NB4 (cell line): Measurements from ENCODE around the gene SLC17A7.

Experiments used
- DNase-seq: peaks from one replicate; pipeline ENCODE4 v3.0.0; 2010; ENCODE audit warnings: low read depth
- H3K4me3 ChIP-seq: one replicate; pipeline ENCODE4 v1.5.1; 2011; ENCODE audit warnings: mild to moderate bottlenecking, low read depth, low read length, moderate library complexity
- MYC ChIP-seq: IDR thresholded peaks from 2 replicates; pipeline ENCODE4 v1.6.1; 2011; ENCODE audit warnings: low read depth, low read length
- POLR2A ChIP-seq: IDR thresholded peaks from 2 replicates; pipeline ENCODE4 v1.6.1; 2011; ENCODE audit warnings: mild to moderate bottlenecking; ENCODE audit not compliant: insufficient read length; ENCODE audit errors: extremely low read depth
- TF ChIP-seq, protein P1 (sequence below): IDR thresholded peaks from one replicate; pipeline ENCODE4 v1.5.1; 2012; ENCODE audit warnings: low read depth, low read length
- TF ChIP-seq, protein P2 (sequence below): IDR thresholded peaks from 2 replicates; pipeline ENCODE4 v1.6.1; 2011; ENCODE audit warnings: low read depth, low read length

The SLC17A7 gene

DNA sequence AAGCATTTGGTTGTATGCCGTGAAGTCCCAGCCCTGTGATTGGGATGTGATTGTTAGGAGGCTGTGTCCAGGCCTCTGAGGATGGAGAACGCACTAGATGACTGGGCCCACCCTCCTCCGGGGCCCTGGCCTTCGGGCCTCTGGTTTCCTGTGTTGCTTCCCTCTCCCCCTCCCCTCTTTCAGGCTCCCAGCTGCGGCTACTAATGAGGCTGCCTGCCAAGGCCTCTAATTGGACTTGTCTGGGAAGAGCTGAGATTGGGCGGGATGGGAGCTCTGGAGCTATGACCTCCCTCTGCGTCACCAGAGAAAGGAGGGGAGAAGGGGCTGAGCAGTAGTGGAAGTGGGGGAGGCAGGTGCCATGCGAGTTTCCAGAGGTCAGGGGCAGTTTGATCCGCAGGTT, 28.0 kb downstream of the SLC17A7 start:
- TF ChIP-seq, protein P1, sequence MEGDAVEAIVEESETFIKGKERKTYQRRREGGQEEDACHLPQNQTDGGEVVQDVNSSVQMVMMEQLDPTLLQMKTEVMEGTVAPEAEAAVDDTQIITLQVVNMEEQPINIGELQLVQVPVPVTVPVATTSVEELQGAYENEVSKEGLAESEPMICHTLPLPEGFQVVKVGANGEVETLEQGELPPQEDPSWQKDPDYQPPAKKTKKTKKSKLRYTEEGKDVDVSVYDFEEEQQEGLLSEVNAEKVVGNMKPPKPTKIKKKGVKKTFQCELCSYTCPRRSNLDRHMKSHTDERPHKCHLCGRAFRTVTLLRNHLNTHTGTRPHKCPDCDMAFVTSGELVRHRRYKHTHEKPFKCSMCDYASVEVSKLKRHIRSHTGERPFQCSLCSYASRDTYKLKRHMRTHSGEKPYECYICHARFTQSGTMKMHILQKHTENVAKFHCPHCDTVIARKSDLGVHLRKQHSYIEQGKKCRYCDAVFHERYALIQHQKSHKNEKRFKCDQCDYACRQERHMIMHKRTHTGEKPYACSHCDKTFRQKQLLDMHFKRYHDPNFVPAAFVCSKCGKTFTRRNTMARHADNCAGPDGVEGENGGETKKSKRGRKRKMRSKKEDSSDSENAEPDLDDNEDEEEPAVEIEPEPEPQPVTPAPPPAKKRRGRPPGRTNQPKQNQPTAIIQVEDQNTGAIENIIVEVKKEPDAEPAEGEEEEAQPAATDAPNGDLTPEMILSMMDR: no peak
- TF ChIP-seq POLR2A: no peak
- TF ChIP-seq, protein P2, sequence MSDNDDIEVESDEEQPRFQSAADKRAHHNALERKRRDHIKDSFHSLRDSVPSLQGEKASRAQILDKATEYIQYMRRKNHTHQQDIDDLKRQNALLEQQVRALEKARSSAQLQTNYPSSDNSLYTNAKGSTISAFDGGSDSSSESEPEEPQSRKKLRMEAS: no peak
- no peak for TF ChIP-seq MYC
- H3K4me3 ChIP-seq: no peak overlapping the region
- peak; percentile 44 for DNase-seq

DNA sequence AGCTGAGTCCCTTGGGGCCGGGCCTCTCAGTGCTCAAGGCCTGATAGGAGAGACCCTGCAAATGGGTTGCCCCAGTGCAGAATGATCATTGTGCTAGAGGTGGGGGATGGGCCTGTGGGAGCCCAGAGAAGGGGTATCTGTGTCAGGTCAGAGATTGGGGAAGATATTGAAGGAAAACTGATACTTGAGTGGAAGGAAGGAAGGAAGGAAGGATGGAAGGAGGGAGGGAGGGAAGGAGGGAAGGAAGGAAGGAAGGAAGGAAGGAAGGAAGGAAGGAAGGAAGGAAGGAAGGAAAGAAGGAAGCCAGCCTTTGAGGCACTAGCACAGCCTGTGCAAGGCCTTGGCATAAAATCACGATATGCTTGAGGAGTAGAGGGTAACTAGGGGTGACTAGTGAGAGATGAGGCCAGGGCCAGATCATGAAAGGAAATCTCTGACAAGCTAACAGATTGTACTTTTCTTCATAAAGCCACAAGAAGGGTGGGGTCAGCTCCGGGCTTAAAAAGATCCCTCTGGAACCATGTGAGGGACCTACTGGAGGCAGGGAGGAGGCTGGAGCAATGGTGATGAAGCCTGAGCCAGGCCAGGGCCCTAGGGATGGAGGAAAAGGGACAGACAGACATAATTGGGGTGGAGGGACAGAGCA, 29.5 kb downstream of the SLC17A7 start:
- no peak overlapping the region for H3K4me3 ChIP-seq
- no peak for DNase-seq
- TF ChIP-seq POLR2A: no peak
- no peak for TF ChIP-seq MYC
- TF ChIP-seq, protein P1: no peak
- TF ChIP-seq, protein P2: no peak

DNA sequence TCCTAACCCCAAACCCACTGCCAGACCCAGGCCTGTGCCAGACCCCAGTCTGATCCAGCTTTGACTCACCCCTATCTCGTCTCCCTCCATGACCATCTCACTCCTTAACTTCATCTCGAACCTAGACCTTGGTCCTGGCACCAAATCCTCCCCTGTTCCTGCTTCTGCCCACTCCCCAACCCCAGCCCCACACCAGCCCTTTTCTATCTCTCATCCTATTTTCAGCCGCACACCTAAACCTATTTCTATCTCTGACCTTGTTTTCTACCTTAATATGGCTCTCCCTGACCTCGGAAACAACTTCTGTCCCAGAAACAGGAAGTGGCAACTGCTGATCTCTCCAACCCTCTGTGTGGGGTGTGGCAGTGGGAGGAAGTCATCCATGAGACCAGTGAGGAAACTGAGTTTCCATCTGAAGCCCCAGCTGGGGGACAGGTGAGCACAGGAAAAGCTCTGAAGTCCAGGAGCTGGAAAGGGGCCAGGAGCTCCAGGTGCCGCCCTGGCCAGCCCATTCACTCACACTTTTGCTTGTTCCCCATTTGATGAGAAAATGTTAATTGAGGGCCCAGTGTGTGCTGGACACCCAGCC, 31.8 kb downstream of the SLC17A7 start:
- peak; percentile 75 for DNase-seq
- H3K4me3 ChIP-seq: no peak overlapping the region
- TF ChIP-seq, protein P2: 0 out of 2 replicates have a peak, but pooled peaks have one; percentile 21
- no peak for TF ChIP-seq MYC

DNA sequence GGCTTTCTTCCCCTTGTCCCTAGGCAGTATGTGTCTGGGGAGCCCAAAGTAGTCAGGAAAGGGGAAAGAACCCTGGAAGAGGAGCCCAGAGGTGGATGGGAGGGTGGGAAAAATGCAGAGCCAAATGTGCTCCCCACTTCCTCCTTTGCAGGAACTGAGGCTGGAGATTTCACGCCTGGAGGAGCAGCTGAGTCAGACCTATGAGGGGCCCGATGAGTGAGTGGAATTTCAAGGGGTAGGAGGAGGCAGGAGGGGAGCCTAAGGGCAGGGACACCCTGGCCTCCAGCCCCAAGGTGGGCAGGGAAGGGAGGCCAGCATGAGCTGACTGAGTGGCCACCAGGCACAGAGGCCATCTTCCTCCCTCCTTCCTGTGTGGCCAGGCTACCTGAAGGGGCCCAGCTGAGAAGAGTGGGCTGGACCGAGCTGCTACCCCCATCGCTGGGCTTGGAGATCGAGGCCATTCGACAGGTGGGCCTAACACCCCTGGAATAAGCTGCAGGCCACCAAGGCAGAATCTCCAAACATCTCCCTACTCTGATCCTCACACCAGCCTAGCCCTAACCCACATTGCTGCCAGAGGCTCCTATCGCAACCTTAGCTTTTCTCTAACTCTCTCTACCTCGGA, 32.4 kb downstream of the SLC17A7 start:
- TF ChIP-seq, protein P1: no peak
- TF ChIP-seq MYC (no peak), POLR2A (no peak)
- TF ChIP-seq, protein P2: no peak
- peak; percentile 66 for DNase-seq
- no peak overlapping the region for H3K4me3 ChIP-seq

DNA sequence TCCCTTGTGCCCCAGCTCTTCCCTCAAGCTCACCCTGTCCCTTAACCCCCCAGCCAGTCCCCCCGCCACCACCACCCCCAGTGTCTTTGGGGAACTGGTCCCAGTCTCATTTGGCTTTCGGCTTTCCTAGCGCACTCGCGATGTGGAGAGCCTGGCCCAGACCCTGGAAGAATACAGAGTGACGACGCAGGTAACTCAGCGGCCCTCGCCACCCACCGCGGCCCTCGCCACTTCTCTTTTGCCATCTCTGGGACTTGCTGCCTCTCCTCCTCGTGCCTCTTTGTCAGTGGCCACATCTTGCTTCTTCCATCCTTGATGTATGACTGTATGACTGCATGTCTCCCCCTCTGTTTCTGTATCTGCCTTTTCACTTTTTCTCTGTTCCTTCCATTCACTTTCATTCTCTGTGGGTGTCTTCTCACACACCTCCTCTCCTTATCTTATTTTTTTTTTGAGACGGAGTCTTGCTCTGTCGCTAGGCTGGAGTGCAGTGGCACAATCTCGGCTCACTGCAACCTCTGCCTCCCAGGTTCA, 33.8 kb downstream of the SLC17A7 start:
- TF ChIP-seq MYC (no peak), POLR2A (no peak)
- TF ChIP-seq, protein P1: no peak
- TF ChIP-seq, protein P2: no peak
- DNase-seq: no peak
- H3K4me3 ChIP-seq: no peak overlapping the region

DNA sequence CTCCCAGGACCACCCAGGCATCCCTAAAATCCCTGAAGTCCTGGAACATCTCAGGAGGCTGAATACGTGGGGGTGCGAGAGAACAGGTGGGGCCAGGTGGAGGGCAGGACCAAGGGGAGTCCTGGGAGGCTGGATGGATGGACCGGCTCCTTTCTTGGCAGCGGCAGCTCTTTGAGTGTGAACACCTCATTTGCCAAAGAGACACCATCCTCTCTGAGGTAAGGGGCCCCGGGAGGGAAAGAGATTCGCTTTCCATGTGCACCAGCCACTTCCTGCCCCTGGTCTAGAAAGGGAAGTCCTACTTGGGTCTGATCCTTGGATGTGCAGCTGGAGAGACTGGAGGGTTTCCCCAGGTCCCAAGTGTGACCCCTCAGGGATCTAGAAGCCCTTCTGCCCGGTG, 34.2 kb downstream of the SLC17A7 start:
- TF ChIP-seq, protein P1: no peak
- TF ChIP-seq POLR2A (no peak), MYC (no peak)
- TF ChIP-seq, protein P2: no peak

More for the DNA sequence above, 34.2 kb downstream of the SLC17A7 start:
- DNase-seq: no peak
- H3K4me3 ChIP-seq: no peak overlapping the region
